Measurements from ENCODE around the gene PPP1R37. TPM values are rescaled to one million over a fixed set of nuclear protein-coding genes. Genes with fewer than 3 reads are reported as not detected.

PPP1R37 gene
- total and polyA plus RNA-seq, 4 donors = 1.8 to 10.4 (median 9.3) TPM

- Histone ChIP-seq H3K27ac (ENCODE audit: low read depth in 1 of 2, low read length in 2 of 2) (no peak overlapping the region), H3K9ac (ENCODE audit: low read depth in 1 of 2, low read length in 2 of 2) (no peak overlapping the region), H3K4me3 (ENCODE audit: low read depth in 1 of 3, low read length in 3 of 3) (no peak overlapping the region), H3K36me3 (ENCODE audit: control insufficient read depth in 4 of 4, insufficient read depth in 3 of 4, low read depth in 1 of 4, low read length in 3 of 4) (peaks cover 0 to 10% (median 3%) of the 10 kb centered on the region in 4 donors), H3K4me1 (ENCODE audit: control insufficient read depth in 4 of 4, insufficient read depth in 4 of 4, low read length in 3 of 4) (no peaks in the 10 kb centered on the region), H3K9me3 (ENCODE audit: control insufficient read depth in 4 of 4, low read length in 3 of 4) (no peaks in the 10 kb centered on the region), H3K27me3 (ENCODE audit: control insufficient read depth in 4 of 4, insufficient read depth in 4 of 4, low read length in 3 of 4) (no peaks in the 10 kb centered on the region)
- 98% methylated on average over 53 of the region's 53 CpGs for WGBS
- no peak for DNase-seq (ENCODE audit: low spot score)
- no peak for TF ChIP-seq EGR1 (IDR thresholded peaks at IDR 0.05; ENCODE audit: low read depth in 2 of 2)
- TF ChIP-seq CTCF (IDR thresholded peaks at IDR 0.05; ENCODE audit: low read depth, low read length, missing input control) = no peak
- TF ChIP-seq RXRA (IDR thresholded peaks at IDR 0.05) = no peak
- TF ChIP-seq NR2F2 (IDR thresholded peaks at IDR 0.05) = no peak
- no peak for TF ChIP-seq ZBTB33 (IDR thresholded peaks at IDR 0.05)
- no peak for TF ChIP-seq FOXA1 (IDR thresholded peaks at IDR 0.05)
- no peak for TF ChIP-seq JUND (IDR thresholded peaks at IDR 0.05)
- TF ChIP-seq SP1 (IDR thresholded peaks at IDR 0.05) = no peak
Observed at GRCh38 chr19:45144431-45145269, 51.7 kb downstream of the PPP1R37 start.

GRCh38 chr19:45145270-45146189 lies 52.6 kb downstream of the PPP1R37 start:
- no peak overlapping the region for H3K9ac ChIP-seq (ENCODE audit: low read depth in 1 of 2, low read length in 2 of 2)
- TF ChIP-seq YY1 (IDR thresholded peaks at IDR 0.05) = no peak
- H3K9me3 ChIP-seq (ENCODE audit: control insufficient read depth in 4 of 4, low read length in 3 of 4) = no peaks in the 10 kb centered on the region
- H3K4me3 ChIP-seq (ENCODE audit: low read depth in 1 of 3, low read length in 3 of 3) = no peak overlapping the region
- DNase-seq (ENCODE audit: low spot score) = no peak
- H3K36me3 ChIP-seq (ENCODE audit: control insufficient read depth in 4 of 4, insufficient read depth in 3 of 4, low read depth in 1 of 4, low read length in 3 of 4) = peaks cover 0 to 10% (median 3%) of the 10 kb centered on the region in 4 donors
- H3K27me3 ChIP-seq (ENCODE audit: control insufficient read depth in 4 of 4, insufficient read depth in 4 of 4, low read length in 3 of 4) = no peaks in the 10 kb centered on the region
- no peaks in the 10 kb centered on the region for H3K4me1 ChIP-seq (ENCODE audit: control insufficient read depth in 4 of 4, insufficient read depth in 4 of 4, low read length in 3 of 4)
- WGBS = 96% methylated on average over 54 of the region's 54 CpGs
- no peak overlapping the region for H3K27ac ChIP-seq (ENCODE audit: low read depth in 1 of 2, low read length in 2 of 2)

- H3K4me3 ChIP-seq (ENCODE audit: low read depth in 1 of 3, low read length in 3 of 3) = no peak overlapping the region
- H3K9ac ChIP-seq (ENCODE audit: low read depth in 1 of 2, low read length in 2 of 2) = no peak overlapping the region
- WGBS = 95% methylated on average over 13 of the region's 13 CpGs
- DNase-seq (ENCODE audit: low spot score) = no peak
- peaks cover 0 to under 1% (median 0%) of the 10 kb centered on the region in 4 donors for H3K27me3 ChIP-seq (ENCODE audit: control insufficient read depth in 4 of 4, insufficient read depth in 4 of 4, low read length in 3 of 4)
- no peaks in the 10 kb centered on the region for H3K9me3 ChIP-seq (ENCODE audit: control insufficient read depth in 4 of 4, low read length in 3 of 4)
- H3K27ac ChIP-seq (ENCODE audit: low read depth in 1 of 2, low read length in 2 of 2) = no peak overlapping the region
- H3K4me1 ChIP-seq (ENCODE audit: control insufficient read depth in 4 of 4, insufficient read depth in 4 of 4, low read length in 3 of 4) = no peaks in the 10 kb centered on the region
- H3K36me3 ChIP-seq (ENCODE audit: control insufficient read depth in 4 of 4, insufficient read depth in 3 of 4, low read depth in 1 of 4, low read length in 3 of 4) = peaks cover 0 to 10% (median 3%) of the 10 kb centered on the region in 4 donors
- TF ChIP-seq EGR1 (IDR thresholded peaks at IDR 0.05; ENCODE audit: low read depth in 2 of 2) (no peak), REST (IDR thresholded peaks at IDR 0.05) (no peak), GABPA (IDR thresholded peaks at IDR 0.05 in 1 of 2, conservative IDR thresholded peaks at IDR 0.05 in 1 of 2) (no peak), ATF3 (IDR thresholded peaks at IDR 0.05) (no peak), YY1 (IDR thresholded peaks at IDR 0.05) (no peak), RAD21 (IDR thresholded peaks at IDR 0.05) (no peak), RXRA (IDR thresholded peaks at IDR 0.05) (no peak), NR2F2 (IDR thresholded peaks at IDR 0.05) (no peak), HNF4A (conservative IDR thresholded peaks at IDR 0.05) (no peak), ZBTB33 (IDR thresholded peaks at IDR 0.05) (no peak), SP1 (IDR thresholded peaks at IDR 0.05) (no peak)
Observed at GRCh38 chr19:45146251-45146650, 53.3 kb downstream of the PPP1R37 start.
